Fibroblast of skin of back (primary cell): Measurements from ENCODE around the gene RESP18.
A peak's percentile ranks its signal among the peaks of the same experiment; 100 is the strongest.

Source experiments
- DNase-seq: peaks from one replicate; pipeline ENCODE4 v3.0.0-alpha.2; 2013

Gene RESP18

DNA sequence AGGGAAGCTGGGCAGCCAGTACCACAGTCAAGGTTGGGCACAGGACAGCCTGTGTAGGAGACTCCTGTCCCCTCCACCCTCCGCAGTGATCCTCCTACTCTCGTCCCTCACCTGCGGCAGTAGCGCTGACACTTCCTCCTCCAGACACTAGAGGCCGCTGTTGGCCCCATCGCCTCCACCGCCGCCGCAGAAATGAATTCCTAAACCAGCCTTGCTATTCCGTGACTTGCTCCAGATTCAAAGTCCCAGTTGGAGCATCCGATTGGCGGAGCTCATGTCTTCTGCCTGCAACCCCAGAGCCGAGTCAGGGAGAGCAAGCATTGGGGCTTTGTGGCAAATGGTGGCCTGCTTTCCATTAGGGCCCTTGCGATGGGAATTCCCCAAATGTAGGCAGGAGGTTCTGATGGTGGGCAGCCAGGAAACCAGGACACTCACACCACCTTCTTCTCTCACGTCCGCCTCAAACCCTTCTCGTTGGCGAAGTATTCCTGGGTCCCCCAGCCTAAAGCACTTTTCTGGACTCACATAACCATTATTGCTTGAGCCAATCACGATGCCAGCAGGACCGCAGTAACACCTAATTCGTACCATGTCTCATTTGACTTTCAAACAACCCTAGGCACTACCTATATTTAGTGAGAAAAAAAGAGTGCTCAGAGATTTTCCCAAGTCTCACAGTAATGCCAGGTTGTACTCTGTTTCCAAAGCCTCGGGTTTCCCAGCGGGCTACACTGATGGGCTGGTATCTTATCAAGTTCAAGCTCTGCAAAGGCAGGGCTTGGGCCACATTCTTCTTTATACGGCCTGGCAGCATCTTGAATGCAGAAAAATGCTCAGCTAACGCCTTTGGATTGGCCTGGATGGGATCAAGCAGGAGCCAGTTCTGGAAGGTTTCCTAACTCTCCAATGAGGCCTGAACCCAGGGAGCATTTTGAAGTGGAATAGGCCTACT is 54.6 kb downstream of the RESP18 start:
- peak; percentile 86 for DNase-seq
